GM23338 (cell line): ENCODE measurements around the gene KIRREL3. TPM values are rescaled to one million over a fixed set of nuclear protein-coding genes. Genes with fewer than 3 reads are reported as not detected.
A peak's percentile ranks its signal among the peaks of the same experiment; 100 is the strongest.

Experiments used
- ATAC-seq: fragments of 200-7000 bp; cut with Tn5 transposase; 3 replicates; pipeline ENCODE4 v1.9.1; 2020
- DNase-seq: peaks from one replicate; pipeline ENCODE4 v3.0.0-alpha.2; 2015; ENCODE audit warnings: low spot score
- H2AFZ ChIP-seq: fragments of 200-600 bp; sonication (generic); 2 replicates; pipeline ENCODE4 v1.8.0; 2016; ENCODE audit warnings: antibody characterized with exemption, mild to moderate bottlenecking, moderate library complexity
- H3F3A ChIP-seq: fragments of 200-600 bp; sonication (generic); replicated peaks from 2 replicates; pipeline ENCODE4 v1.8.0; 2017; ENCODE audit warnings: antibody characterized with exemption, mixed run types, low read depth
- H3K27ac ChIP-seq: fragments of 200-600 bp; sonication (generic); 2 replicates; pipeline ENCODE4 v1.6.1; 2016; ENCODE audit warnings: low read depth
- H3K27me3 ChIP-seq: fragments of 200-600 bp; sonication (generic); 2 replicates; pipeline ENCODE4 v1.8.0; 2016; ENCODE audit warnings: mild to moderate bottlenecking, mixed run types, moderate library complexity; ENCODE audit not compliant: insufficient read depth
- H3K36me3 ChIP-seq: fragments of 200-600 bp; sonication (generic); 2 replicates; pipeline ENCODE4 v1.8.0; 2016; ENCODE audit warnings: mild to moderate bottlenecking; ENCODE audit not compliant: insufficient read depth
- H3K4me1 ChIP-seq: fragments of 200-600 bp; sonication (generic); 2 replicates; pipeline ENCODE4 v1.8.0; 2016; ENCODE audit warnings: mild to moderate bottlenecking, moderate library complexity; ENCODE audit not compliant: insufficient read depth
- H3K4me2 ChIP-seq: fragments of 200-600 bp; sonication (generic); 2 replicates; pipeline ENCODE4 v1.7.1; 2017; ENCODE audit warnings: mixed run types
- H3K4me3 ChIP-seq: fragments of 200-600 bp; sonication (generic); 2 replicates; pipeline ENCODE4 v1.6.1; 2016; ENCODE audit warnings: mixed run types
- H3K79me2 ChIP-seq: fragments of 200-600 bp; sonication (generic); replicated peaks from 2 replicates; pipeline ENCODE4 v1.8.0; 2017; ENCODE audit warnings: mild to moderate bottlenecking; ENCODE audit not compliant: insufficient read depth
- H3K9me2 ChIP-seq: fragments of 200-600 bp; sonication (generic); 2 replicates; pipeline ENCODE4 v1.8.0; 2017; ENCODE audit not compliant: insufficient read depth
- H4K20me1 ChIP-seq: fragments of 200-600 bp; sonication (generic); replicated peaks from 2 replicates; pipeline ENCODE4 v1.8.0; 2017; ENCODE audit warnings: mild to moderate bottlenecking; ENCODE audit not compliant: insufficient read depth
- H3K27ac Mint-ChIP-seq: 2 replicates; pipeline ENCODE4 v1.8.0; 2020; ENCODE audit warnings: inconsistent platforms, mild to moderate bottlenecking, moderate library complexity, mixed read lengths
- H3K27me3 Mint-ChIP-seq: 3 replicates; pipeline ENCODE4 v1.8.0; 2022; ENCODE audit warnings: low read depth, mild to moderate bottlenecking, moderate library complexity, mixed read lengths, inconsistent platforms; ENCODE audit not compliant: insufficient read depth, poor library complexity
- H3K36me3 Mint-ChIP-seq: 3 replicates; pipeline ENCODE4 v1.8.0; 2021; ENCODE audit warnings: low read depth, mild to moderate bottlenecking, inconsistent platforms, moderate library complexity, mixed read lengths
- H3K4me1 Mint-ChIP-seq: 3 replicates; pipeline ENCODE4 v1.8.0; 2020; ENCODE audit warnings: mild to moderate bottlenecking, inconsistent platforms, mixed read lengths
- H3K4me3 Mint-ChIP-seq: 3 replicates; pipeline ENCODE4 v1.8.0; 2021; ENCODE audit warnings: moderate library complexity, mild to moderate bottlenecking, inconsistent platforms, mixed read lengths
- H3K9me3 Mint-ChIP-seq: 3 replicates; pipeline ENCODE4 v1.8.0; 2020; ENCODE audit warnings: moderate library complexity, mild to moderate bottlenecking, inconsistent platforms, mixed read lengths
- CTCF ChIP-seq, 2 experiments: fragments of 200-600 bp in 1 of 2; sonication (generic) in 1 of 2; conservative IDR thresholded peaks; 2 replicates each; pipeline versions ENCODE4 v1.5.1 to v1.6.1; 2016 to 2017; ENCODE audit warnings: antibody characterized with exemption in 2 of 2, low read depth in 2 of 2, mild to moderate bottlenecking in 2 of 2, moderate library complexity in 1 of 2
- ETS1 ChIP-seq: IDR thresholded peaks from 2 replicates; pipeline ENCODE4 v1.6.1; 2016; ENCODE audit warnings: antibody characterized with exemption
- NANOG ChIP-seq: IDR thresholded peaks from 2 replicates; pipeline ENCODE4 v1.6.1; 2016; ENCODE audit warnings: antibody characterized with exemption, borderline replicate concordance
- REST ChIP-seq: IDR thresholded peaks from one replicate; pipeline ENCODE4 v1.6.1; 2018; ENCODE audit warnings: antibody characterized with exemption; ENCODE audit not compliant: unreplicated experiment
- STAT1 ChIP-seq: IDR thresholded peaks from one replicate; pipeline ENCODE4 v1.6.1; 2016; ENCODE audit warnings: antibody characterized with exemption; ENCODE audit not compliant: unreplicated experiment
- polyA plus RNA-seq: library from polyadenylated mRNA; unstranded; fragments of >200 nt; fragmentation: Nextera tagmentation; extraction: Ambion mirVana; gene quantifications from 2 replicates; pipeline ENCODE4 v1.2.1, GENCODE V29; 2016
- total RNA-seq: library from RNA; depleted of rRNA; stranded (reverse); fragments of >200 nt; shearing (Covaris generic); gene quantifications from 2 replicates; pipeline ENCODE4 v1.2.3, GENCODE V29; 2014

The KIRREL3 gene
- total and polyA plus RNA-seq, 2 experiments from 2014 or later = 0.13 to 1.5 TPM

- TF ChIP-seq CTCF (conservative IDR thresholded peaks at IDR 0.05; ENCODE audit: low read depth in 2 of 2) = no peak
- no peak for TF ChIP-seq REST
- TF ChIP-seq ETS1 = no peak
These were observed 584.0 kb downstream of the KIRREL3 start (continued) for GRCh38 chr11:126416542-126417090.

GRCh38 chr11:126415669-126416420 is 584.7 kb downstream of the KIRREL3 start:
- Histone ChIP-seq H3K79me2 (no peaks in the 10 kb centered on the region), H3K4me3 (peak overlapping the region; percentile 56), H3K9me2 (no peaks in the 10 kb centered on the region), H3K27me3 (0 out of 2 replicates have a peak, but pooled peaks cover 3% of the 10 kb centered on the region), H2AFZ (peak overlapping the region; percentile 89), H4K20me1 (no peaks in the 10 kb centered on the region), H3K27ac (no peak overlapping the region), H3K4me1 (peaks cover 11% of the 10 kb centered on the region; the same call in 1 of the 2 replicates), H3K36me3 (no peaks in the 10 kb centered on the region), H3F3A (0 out of 2 replicates have a peak, but pooled peaks cover 3% of the 10 kb centered on the region), H3K4me2 (peak overlapping the region; percentile 71)
- H3K36me3 Mint-ChIP-seq = peaks cover 5% of the 10 kb centered on the region; the same call in 2 of the 3 replicates
- H3K4me1 Mint-ChIP-seq = peaks cover 8% of the 10 kb centered on the region
- peaks cover 12% of the 10 kb centered on the region for H3K27me3 Mint-ChIP-seq
- no peak overlapping the region for H3K27ac Mint-ChIP-seq
- peak; percentile 9; the same call in 1 of the 3 replicates for ATAC-seq
- H3K9me3 Mint-ChIP-seq = no peaks in the 10 kb centered on the region
- peak overlapping the region; percentile 65 for H3K4me3 Mint-ChIP-seq
- no peak for DNase-seq
- TF ChIP-seq STAT1 (no peak), NANOG (no peak), REST (no peak), ETS1 (no peak)
